Endothelial cell of hepatic sinusoid (primary cell): ENCODE data around the gene TIMM29.

ENCODE experiments used
- in situ Hi-C: cut with HindIII; loops from 2 replicates; pipeline ENCODE4 v1.10.0; 2017; ENCODE audit warnings: low sequenced_read_pairs

TIMM29 gene

DNA sequence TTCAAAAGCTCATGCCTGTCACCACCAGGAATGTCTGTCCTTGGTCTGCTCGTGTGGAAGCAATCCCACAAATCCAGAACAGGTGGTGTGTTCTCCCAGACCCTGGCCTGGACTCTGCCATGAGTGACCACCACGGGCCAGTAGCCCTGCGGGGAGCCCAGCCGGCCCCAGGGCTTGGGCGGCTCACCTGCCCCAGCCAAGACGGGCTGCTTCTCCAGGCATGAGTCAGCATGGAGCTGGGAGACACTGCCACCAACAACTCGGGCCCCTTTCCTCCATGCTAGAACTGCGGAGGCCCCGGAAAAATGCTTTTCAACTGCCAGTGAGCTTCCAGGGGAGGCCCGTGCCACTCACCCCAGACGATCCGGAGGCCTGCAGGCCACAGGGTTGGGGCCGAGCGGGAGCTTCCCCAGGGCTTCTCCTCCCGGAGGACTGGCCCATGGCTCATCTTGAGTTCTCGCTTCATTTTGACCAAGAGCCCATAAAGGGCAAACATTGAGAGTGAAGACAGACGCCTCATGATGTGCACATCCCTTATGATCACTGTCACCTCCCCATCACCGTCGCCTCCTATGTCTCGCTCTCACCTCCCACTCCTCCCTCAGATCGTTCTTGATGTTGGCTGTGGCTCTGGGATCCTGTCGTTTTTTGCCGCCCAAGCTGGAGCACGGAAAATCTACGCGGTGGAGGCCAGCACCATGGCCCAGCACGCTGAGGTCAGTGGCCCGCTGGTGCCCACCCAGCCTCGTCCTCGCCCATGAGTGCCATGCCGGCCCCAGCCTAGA lies 16.8 kb upstream of the TIMM29 start:
- in situ Hi-C loops: loop anchor here (5.0 to 10.0 kb wide), 2 partner anchors 34 to 113 kb away; no protein-coding TSS in a partner anchor

DNA sequence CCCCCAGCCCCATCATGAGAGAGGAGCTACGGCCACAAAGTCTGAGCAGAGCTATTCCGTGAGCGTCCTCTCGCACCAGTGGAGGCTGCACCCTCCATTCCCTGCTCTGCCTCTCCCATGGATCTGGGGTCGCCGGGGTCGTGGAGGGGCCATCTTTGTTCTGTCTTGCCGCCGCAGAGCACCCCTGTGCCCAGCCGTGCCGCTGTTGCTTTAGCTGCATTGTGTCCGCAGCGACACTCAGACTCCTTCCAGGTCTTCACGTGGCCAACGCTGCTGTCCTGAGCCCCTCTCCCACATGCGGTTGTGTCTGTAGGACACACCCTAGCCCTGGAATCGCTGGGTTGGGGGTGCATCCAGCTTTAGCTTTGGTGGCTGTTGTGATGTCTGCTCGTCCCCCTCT lies 16.0 kb upstream of the TIMM29 start:
- in situ Hi-C loops: loop anchor here (5.0 to 10.0 kb wide), 2 partner anchors 35 to 112 kb away; no protein-coding TSS in a partner anchor

DNA sequence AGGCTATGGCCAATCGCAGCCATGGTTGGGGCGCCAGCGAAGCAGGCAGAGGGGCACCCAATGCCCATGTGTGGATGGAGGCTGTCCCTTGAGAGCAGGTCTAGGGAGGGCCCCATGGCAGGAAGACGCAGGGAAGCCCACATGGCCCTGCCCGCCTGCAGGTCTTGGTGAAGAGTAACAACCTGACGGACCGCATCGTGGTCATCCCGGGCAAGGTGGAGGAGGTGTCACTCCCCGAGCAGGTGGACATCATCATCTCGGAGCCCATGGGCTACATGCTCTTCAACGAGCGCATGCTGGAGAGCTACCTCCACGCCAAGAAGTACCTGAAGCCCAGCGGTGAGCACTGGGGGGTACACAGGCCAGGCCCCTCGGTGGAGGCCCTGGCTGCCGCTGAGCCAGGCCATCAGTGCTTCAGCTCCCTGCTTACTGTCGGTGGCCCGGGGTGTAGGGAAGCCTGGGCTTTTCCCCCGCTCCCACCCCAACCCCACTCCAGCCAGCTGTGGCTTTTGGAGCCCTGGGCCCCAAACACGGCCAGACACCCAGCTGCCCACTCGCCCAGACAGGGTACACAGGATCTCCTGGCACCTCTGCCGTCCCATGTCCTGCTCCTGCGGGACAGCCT lies 14.8 kb upstream of the TIMM29 start:
- in situ Hi-C loops: loop anchor here (5.0 to 10.0 kb wide), 2 partner anchors 37 to 111 kb away; no protein-coding TSS in a partner anchor

DNA sequence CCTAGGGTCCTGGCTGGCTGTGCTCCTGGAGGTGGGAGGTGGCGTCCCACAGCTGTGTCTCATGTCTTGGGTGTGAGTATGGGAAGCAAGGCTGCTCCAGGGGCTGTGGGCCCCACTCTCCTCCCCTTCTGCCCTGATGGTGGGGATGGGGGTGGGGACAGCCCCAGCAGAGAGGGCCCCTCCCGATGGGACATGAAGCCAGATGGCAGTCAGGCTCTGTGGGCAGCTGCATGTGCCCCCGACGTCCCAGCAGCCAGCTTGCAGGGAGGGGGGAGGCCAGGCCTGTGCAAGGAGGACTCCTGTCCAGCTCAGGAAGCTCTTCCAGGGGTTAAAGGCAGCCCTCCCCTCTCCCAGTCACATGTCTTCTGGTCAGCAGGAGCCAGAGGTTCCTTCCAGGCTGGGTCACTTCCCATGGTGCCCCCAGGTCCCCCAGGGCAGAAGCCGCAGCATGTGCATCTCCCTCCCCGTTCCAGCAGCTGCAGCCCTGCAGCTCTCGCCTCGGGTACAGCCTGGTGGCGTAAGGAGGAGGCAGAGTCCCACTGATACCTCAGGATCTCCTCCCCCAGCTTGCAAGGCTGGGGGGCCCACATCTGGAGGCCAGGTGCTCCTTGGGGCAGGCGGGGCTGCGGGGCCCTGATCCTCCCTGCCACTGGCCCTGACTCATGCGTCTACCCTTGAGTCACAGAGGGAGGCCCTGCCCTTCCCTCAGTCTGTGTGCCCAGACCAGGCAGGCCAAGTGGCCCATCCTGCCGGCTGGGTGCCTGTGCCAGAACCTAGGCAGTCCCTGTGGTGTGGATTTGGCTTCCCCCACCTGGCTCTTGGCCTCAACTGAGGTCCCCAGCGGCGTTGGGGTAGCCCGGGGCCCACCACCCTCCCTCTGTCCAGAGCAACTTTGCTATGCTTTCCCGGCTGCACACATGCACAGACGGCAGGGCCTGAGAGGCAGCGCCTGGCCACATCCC lies 13.2 kb upstream of the TIMM29 start:
- in situ Hi-C loops: loop anchor here (10.0 kb wide), 1 partner anchor 109 kb away; no protein-coding TSS in a partner anchor

GRCh38 chr19:10916602-10917001 lies 12.0 kb upstream of the TIMM29 start:
- in situ Hi-C loops: loop anchor here (10.0 kb wide), 1 partner anchor 108 kb away; no protein-coding TSS in a partner anchor

GRCh38 chr19:10918359-10918758 lies 10.3 kb upstream of the TIMM29 start:
- in situ Hi-C loops: loop anchor here (10.0 kb wide), 1 partner anchor 106 kb away; no protein-coding TSS in a partner anchor

GRCh38 chr19:10919352-10920287 lies 9.0 kb upstream of the TIMM29 start:
- in situ Hi-C loops: loop anchor here (10.0 kb wide), 1 partner anchor 105 kb away; no protein-coding TSS in a partner anchor

- in situ Hi-C loops: no loop called here
Measured at GRCh38 chr19:10920288-10920655, 8.3 kb upstream of the TIMM29 start.

DNA sequence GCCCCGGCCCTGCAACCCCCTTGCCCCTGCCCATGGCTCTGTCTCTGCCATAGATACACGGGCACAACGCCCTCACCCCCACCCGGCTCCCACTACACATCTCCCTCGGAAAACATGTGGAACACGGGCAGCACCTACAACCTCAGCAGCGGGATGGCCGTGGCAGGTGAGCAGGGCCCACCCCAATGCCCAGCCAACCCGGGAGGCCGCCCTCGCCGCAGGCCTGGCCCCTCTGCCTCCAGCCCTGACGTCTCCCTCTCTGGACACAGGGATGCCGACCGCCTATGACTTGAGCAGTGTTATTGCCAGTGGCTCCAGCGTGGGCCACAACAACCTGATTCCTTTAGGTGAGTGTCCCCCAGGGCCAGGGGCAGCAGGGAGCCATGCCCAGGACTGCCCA lies 7.8 kb upstream of the TIMM29 start:
- in situ Hi-C loops: no loop called here

- in situ Hi-C loops: no loop called here
Measured at GRCh38 chr19:10921199-10921909, 7.3 kb upstream of the TIMM29 start.

DNA sequence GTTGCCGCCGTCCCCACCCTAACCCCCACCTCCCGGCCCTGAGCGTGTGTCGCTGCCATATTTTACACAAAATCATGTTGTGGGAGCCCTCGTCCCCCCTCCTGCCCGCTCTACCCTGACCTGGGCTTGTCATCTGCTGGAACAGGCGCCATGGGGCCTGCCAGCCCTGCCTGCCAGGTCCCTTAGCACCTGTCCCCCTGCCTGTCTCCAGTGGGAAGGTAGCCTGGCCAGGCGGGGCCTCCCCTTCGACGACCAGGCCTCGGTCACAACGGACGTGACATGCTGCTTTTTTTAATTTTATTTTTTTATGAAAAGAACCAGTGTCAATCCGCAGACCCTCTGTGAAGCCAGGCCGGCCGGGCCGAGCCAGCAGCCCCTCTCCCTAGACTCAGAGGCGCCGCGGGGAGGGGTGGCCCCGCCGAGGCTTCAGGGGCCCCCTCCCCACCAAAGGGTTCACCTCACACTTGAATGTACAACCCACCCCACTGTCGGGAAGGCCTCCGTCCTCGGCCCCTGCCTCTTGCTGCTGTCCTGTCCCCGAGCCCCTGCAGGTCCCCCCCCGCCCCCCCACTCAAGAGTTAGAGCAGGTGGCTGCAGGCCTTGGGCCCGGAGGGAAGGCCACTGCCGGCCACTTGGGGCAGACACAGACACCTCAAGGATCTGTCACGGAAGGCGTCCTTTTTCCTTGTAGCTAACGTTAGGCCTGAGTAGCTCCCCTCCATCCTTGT lies 6.5 kb upstream of the TIMM29 start:
- in situ Hi-C loops: no loop called here

- in situ Hi-C loops: no loop called here
Measured at GRCh38 chr19:10922638-10923014, 6.0 kb upstream of the TIMM29 start.

DNA sequence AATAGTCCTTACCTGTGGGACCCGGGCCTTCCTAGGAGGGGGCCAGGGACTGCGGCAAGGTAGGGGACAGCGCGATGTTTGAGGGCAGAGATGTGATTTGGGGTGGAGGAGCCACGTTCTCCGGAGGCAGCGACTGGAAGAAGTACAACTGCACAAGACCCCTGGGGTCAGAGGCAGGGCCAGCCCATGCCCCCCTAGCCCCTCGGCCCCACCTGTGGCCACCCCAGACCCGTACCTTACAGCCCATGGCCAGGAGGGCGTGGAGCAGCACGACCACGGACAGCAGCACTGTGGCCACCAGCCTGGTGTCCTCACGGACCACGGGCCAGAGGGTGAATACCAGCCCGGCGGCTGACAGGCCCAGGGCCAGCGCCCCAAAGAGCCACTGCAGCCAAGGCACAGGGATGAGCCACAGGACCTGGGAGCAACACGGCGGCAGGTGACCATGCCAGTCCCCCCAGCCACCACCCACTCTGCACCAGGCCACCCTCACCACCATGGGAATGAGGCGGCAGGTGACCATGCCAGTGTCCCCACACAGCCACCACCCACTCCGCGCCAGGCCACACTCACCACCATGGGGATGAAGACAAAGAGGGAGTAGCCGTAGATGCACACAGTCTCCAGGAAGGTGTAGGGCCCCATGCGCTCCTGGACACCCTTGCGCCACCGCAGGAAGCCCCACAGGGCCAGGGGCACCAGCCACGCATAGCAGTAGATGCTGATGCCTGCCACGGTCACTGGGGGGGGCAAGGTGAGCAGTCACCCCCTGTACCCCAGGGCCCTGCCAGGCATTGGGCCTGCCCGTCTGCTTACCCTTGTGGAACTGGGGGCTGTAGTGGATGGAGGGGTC lies 5.1 kb upstream of the TIMM29 start:
- in situ Hi-C loops: no loop called here

DNA sequence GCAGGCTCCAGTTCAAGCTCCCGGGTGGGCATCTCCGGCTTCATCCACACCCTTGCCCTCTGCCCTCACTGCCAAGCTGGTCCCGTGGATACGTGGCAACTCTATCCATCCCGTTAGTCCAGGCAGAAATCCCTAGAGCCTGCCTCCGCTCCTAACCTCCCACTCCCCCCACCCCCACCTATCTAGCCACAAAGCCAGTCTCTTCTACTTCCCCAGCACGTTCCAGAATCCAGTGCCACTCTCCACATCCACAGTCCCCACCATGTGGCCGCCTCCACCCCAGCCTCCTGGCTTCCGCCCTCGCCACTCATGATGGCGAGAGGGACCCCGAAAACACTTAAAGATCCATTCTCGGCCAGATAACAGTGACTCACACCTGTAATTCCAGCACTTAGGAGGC lies 4.0 kb upstream of the TIMM29 start:
- in situ Hi-C loops: no loop called here

GRCh38 chr19:10927730-10928562 lies 665 bp upstream of the TIMM29 start:
- in situ Hi-C loops: no loop called here

GRCh38 chr19:10929402-10929794 lies 787 bp downstream of the TIMM29 start:
- in situ Hi-C loops: no loop called here
